GM23338 (cell line): ENCODE data around the gene CYFIP1.

Experiments used
- CTCF ChIP-seq, 2 experiments: fragments of 200-600 bp in 1 of 2; sonication (generic) in 1 of 2; conservative IDR thresholded peaks; 2 replicates each; pipeline versions ENCODE4 v1.5.1 to v1.6.1; 2016 to 2017; ENCODE audit warnings: antibody characterized with exemption in 2 of 2, low read depth in 2 of 2, mild to moderate bottlenecking in 2 of 2, moderate library complexity in 1 of 2
- EZH2 ChIP-seq: fragments of 200-600 bp; sonication (generic); IDR thresholded peaks from one replicate; pipeline ENCODE4 v1.8.0; 2017; ENCODE audit warnings: antibody characterized with exemption, mild to moderate bottlenecking, low read depth; ENCODE audit not compliant: unreplicated experiment
- POLR2AphosphoS5 ChIP-seq: IDR thresholded peaks from 2 replicates; pipeline ENCODE4 v1.6.1; 2016; ENCODE audit warnings: antibody characterized with exemption, low read depth

GRCh38 chr15:22942306-22942855, 37.8 kb downstream of the CYFIP1 start:
- TF ChIP-seq EZH2: no peak
- TF ChIP-seq CTCF (conservative IDR thresholded peaks at IDR 0.05; ENCODE audit: low read depth in 2 of 2): no peak
- no peak for TF ChIP-seq POLR2AphosphoS5
